ENCODE measurements around the gene FRMPD4. TPM values are rescaled to one million over a fixed set of nuclear protein-coding genes. Genes with fewer than 3 reads are reported as not detected.

The FRMPD4 gene
- total RNA-seq, 4 donors from 2014 or later = not detected

- no peaks in the 10 kb centered on the region for H3K9me3 ChIP-seq
- WGBS, 2 donors = 96% methylated on average over 2 of the region's 2 CpGs
- no peak overlapping the region for H3K4me3 ChIP-seq (replicated peaks in 1 of 3)
- TF ChIP-seq POLR2A (IDR thresholded peaks at IDR 0.05) = no peak
- TF ChIP-seq CTCF (IDR thresholded peaks at IDR 0.05) = no peak
- intact Hi-C loops (cut with DNase I) = no loop called here
- no peaks in the 10 kb centered on the region for H3K4me1 ChIP-seq
- no peak for DNase-seq
- no peaks in the 10 kb centered on the region for H3K27me3 ChIP-seq
- no peaks in the 10 kb centered on the region for H3K36me3 ChIP-seq
- no peak overlapping the region for H3K27ac ChIP-seq
These were observed 206.7 kb downstream of the FRMPD4 start for GRCh38 chrX:12344954-12345353.

GRCh38 chrX:12349201-12349600 lies 210.9 kb downstream of the FRMPD4 start:
- H3K4me1 ChIP-seq = no peaks in the 10 kb centered on the region
- H3K27ac ChIP-seq = no peak overlapping the region
- intact Hi-C loops (cut with DNase I) = no loop called here
- DNase-seq = no peak
- TF ChIP-seq CTCF (IDR thresholded peaks at IDR 0.05) (no peak), POLR2A (IDR thresholded peaks at IDR 0.05) (no peak)
- H3K27me3 ChIP-seq = no peaks in the 10 kb centered on the region
- H3K9me3 ChIP-seq = no peaks in the 10 kb centered on the region
- no peak overlapping the region for H3K4me3 ChIP-seq (replicated peaks in 1 of 3)
- H3K36me3 ChIP-seq = no peaks in the 10 kb centered on the region
- 52 to 55% methylated on average over 8 of the region's 8 CpGs for WGBS, 2 donors

- TF ChIP-seq POLR2A (IDR thresholded peaks at IDR 0.05) = no peak
- TF ChIP-seq CTCF (IDR thresholded peaks at IDR 0.05) = no peak
- Histone ChIP-seq H3K36me3 (no peaks in the 10 kb centered on the region), H3K27me3 (no peaks in the 10 kb centered on the region), H3K4me3 (replicated peaks in 1 of 3) (no peak overlapping the region), H3K9me3 (no peaks in the 10 kb centered on the region), H3K27ac (no peak overlapping the region), H3K4me1 (no peaks in the 10 kb centered on the region)
- 77 to 88% methylated on average over 4 to 5 of the region's 5 CpGs for WGBS, 2 donors
- intact Hi-C loops (cut with DNase I) = no loop called here
- no peak for DNase-seq
These were observed 214.6 kb downstream of the FRMPD4 start for GRCh38 chrX:12352922-12353321.

DNA sequence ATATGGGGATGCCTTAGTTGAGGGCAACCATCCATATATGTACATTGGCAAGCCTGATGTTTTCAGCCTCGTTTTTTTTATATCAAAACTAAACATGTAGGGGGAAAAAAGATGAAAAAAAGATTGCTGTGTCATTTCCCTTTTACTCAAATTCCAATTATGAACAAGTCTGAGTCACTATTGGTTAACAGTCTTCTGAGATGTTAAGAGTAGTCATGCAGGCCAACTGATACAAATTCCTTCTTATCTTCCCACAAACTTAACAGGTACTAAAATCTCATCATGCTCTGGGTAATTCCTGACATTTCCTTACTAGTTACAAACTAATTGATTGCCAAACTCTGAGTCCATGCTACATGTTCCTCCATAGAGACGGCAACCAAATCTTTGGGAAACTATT lies 222.1 kb downstream of the FRMPD4 start:
- H3K9me3 ChIP-seq = no peaks in the 10 kb centered on the region
- WGBS, 2 donors = 69 to 72% methylated on average over 2 of the region's 2 CpGs
- H3K4me3 ChIP-seq (replicated peaks in 1 of 3) = no peak overlapping the region
- no peaks in the 10 kb centered on the region for H3K27me3 ChIP-seq
- intact Hi-C loops (cut with DNase I) = no loop called here
- H3K27ac ChIP-seq = no peak overlapping the region
- TF ChIP-seq POLR2A (IDR thresholded peaks at IDR 0.05) (no peak), CTCF (IDR thresholded peaks at IDR 0.05) (no peak)
- no peaks in the 10 kb centered on the region for H3K36me3 ChIP-seq
- no peaks in the 10 kb centered on the region for H3K4me1 ChIP-seq
- DNase-seq = no peak

DNA sequence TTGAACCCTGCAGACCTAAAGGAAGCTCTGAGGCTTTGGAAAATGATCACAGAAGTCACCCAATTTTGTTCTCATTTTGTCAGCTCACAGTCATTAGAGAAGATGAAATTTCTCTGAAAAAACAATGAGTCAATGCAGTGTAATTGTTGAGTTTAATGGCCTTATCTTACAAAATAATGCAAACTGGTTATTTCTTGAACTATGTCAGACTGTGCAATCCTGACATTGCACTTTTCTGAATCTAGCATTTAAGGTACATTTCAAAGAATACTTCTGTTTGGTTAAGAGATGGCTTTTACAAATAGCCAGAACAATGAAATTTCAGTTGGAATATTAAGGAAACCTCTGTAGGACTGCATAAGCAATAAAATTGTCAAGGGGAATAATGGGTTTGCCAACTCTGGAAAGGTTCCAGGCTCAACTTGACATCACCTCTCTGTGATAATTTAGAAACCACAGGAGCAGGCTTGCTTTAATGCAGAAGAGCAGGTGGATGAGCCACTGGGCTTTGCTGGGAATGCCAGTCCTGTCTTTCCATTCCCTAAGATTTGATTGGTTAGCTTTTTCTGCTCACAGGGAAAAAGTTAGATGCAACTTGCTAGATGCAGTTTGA lies 222.8 kb downstream of the FRMPD4 start:
- H3K4me1 ChIP-seq = no peaks in the 10 kb centered on the region
- intact Hi-C loops (cut with DNase I) = no loop called here
- no peak overlapping the region for H3K4me3 ChIP-seq (replicated peaks in 1 of 3)
- DNase-seq = no peak
- no peaks in the 10 kb centered on the region for H3K9me3 ChIP-seq
- no peak overlapping the region for H3K27ac ChIP-seq
- H3K27me3 ChIP-seq = no peaks in the 10 kb centered on the region
- no peak for TF ChIP-seq POLR2A (IDR thresholded peaks at IDR 0.05)
- no peak for TF ChIP-seq CTCF (IDR thresholded peaks at IDR 0.05)
- H3K36me3 ChIP-seq = no peaks in the 10 kb centered on the region
